MCF 10A (cell line): Measurements from ENCODE around the gene OR10H4. TPM values are rescaled to one million over a fixed set of nuclear protein-coding genes. Genes with fewer than 3 reads are reported as not detected.

Experiments used
- BruUV-seq: library from RNA; stranded (reverse); fragments of 400-500 nt; replicated peaks from 2 replicates; lab custom pipeline; 2021; lab: Mats Ljungman, UMichigan
- CTCF ChIA-PET: fragments of 300-600 bp; sonication (Branson Sonifier 250); formaldehyde crosslinking; extraction: SDS; loops from one replicate; lab custom pipeline; 2021; ENCODE audit warnings: antibody characterized with exemption, inconsistent platforms; lab: Yijun Ruan, JAX
- POLR2A ChIA-PET: fragments of 300-600, 350-650 bp; sonication (Branson Sonifier 250); formaldehyde crosslinking; extraction: SDS; loops from one replicate; lab custom pipeline; 2020; ENCODE audit warnings: antibody characterized with exemption, inconsistent platforms; lab: Yijun Ruan, JAX
- DNase-seq: peaks from one replicate; pipeline ENCODE4 v3.0.0-alpha.2; 2018; ENCODE audit not compliant: unreplicated experiment
- H3K27ac Mint-ChIP-seq: one replicate; pipeline ENCODE4 v1.8.0; 2022; ENCODE audit warnings: mild to moderate bottlenecking, low read depth, mixed read lengths; ENCODE audit not compliant: unreplicated experiment
- H3K27me3 Mint-ChIP-seq: one replicate; pipeline ENCODE4 v1.8.0; 2022; ENCODE audit warnings: mixed read lengths; ENCODE audit not compliant: insufficient read depth, unreplicated experiment
- H3K36me3 Mint-ChIP-seq: one replicate; pipeline ENCODE4 v1.8.0; 2022; ENCODE audit warnings: mild to moderate bottlenecking, moderate library complexity, mixed read lengths; ENCODE audit not compliant: insufficient read depth, unreplicated experiment
- H3K4me1 Mint-ChIP-seq: one replicate; pipeline ENCODE4 v1.8.0; 2022; ENCODE audit warnings: mixed read lengths; ENCODE audit not compliant: insufficient read depth, unreplicated experiment
- H3K4me3 Mint-ChIP-seq: one replicate; pipeline ENCODE4 v1.8.0; 2022; ENCODE audit warnings: mild to moderate bottlenecking, moderate library complexity, mixed read lengths; ENCODE audit not compliant: unreplicated experiment
- H3K9me3 Mint-ChIP-seq: one replicate; pipeline ENCODE4 v1.8.0; 2022; ENCODE audit warnings: mixed read lengths; ENCODE audit not compliant: unreplicated experiment
- intact Hi-C: fragments of 100-400 bp; cut with micrococcal nuclease; formaldehyde crosslinking; loops from 2 replicates; pipeline ENCODE4 v1.14.1; 2022
- total RNA-seq: library from RNA; stranded (reverse); gene quantifications from 2 replicates; pipeline ENCODE4 v1.2.3, GENCODE V29; 2022
- TF ChIP-seq, protein P1 (sequence below): fragments of 200-600 bp; IDR thresholded peaks from one replicate; pipeline ENCODE4 v1.8.0; 2022; ENCODE audit warnings: antibody characterized with exemption, mild to moderate bottlenecking; ENCODE audit not compliant: unreplicated experiment

The OR10H4 gene
- total RNA-seq, 1 experiment from 2014 or later, result not detected

DNA sequence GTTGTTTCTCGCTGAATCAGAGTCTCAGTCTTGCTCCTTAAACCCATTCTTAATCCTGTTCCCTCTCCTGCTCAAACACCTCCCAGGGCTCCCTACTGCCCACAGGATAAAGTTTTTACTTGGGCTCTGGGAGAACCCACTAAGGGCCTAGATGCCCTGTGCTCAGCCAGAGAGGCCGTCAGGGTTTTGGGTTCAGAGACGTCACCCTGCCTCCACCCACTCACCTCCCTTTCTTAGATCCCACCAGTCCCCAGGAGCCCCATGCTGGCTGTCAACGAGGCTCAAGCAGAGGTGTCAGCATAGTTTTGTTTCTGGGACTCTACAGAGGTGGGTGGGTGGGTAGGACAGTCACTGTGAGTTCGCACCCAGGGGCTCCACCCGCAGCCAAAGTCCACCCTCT lies 35.4 kb upstream of the OR10H4 start:
- Mint-ChIP-seq H3K9me3 (no peaks in the 10 kb centered on the region), H3K4me1 (no peaks in the 10 kb centered on the region), H3K4me3 (no peak overlapping the region), H3K27ac (no peak overlapping the region), H3K36me3 (peaks cover 8% of the 10 kb centered on the region), H3K27me3 (no peaks in the 10 kb centered on the region)
- DNase-seq, result no peak
- POLR2A ChIA-PET, result no interaction called here
- BruUV-seq, result no TSS peak
- TF ChIP-seq, protein P1, sequence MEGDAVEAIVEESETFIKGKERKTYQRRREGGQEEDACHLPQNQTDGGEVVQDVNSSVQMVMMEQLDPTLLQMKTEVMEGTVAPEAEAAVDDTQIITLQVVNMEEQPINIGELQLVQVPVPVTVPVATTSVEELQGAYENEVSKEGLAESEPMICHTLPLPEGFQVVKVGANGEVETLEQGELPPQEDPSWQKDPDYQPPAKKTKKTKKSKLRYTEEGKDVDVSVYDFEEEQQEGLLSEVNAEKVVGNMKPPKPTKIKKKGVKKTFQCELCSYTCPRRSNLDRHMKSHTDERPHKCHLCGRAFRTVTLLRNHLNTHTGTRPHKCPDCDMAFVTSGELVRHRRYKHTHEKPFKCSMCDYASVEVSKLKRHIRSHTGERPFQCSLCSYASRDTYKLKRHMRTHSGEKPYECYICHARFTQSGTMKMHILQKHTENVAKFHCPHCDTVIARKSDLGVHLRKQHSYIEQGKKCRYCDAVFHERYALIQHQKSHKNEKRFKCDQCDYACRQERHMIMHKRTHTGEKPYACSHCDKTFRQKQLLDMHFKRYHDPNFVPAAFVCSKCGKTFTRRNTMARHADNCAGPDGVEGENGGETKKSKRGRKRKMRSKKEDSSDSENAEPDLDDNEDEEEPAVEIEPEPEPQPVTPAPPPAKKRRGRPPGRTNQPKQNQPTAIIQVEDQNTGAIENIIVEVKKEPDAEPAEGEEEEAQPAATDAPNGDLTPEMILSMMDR, result no peak
- intact Hi-C loops, result no loop called here
- CTCF ChIA-PET, result interaction anchor here (0.6 to 0.7 kb wide), 2 partner anchors 398 to 447 kb away, joined by 3 to 4 read pairs; no protein-coding TSS in a partner anchor

GRCh38 chr19:15913830-15914229 lies 35.0 kb upstream of the OR10H4 start:
- Mint-ChIP-seq H3K4me3 (no peak overlapping the region), H3K27me3 (no peaks in the 10 kb centered on the region), H3K4me1 (no peaks in the 10 kb centered on the region), H3K9me3 (no peaks in the 10 kb centered on the region), H3K36me3 (peaks cover 8% of the 10 kb centered on the region), H3K27ac (no peak overlapping the region)
- POLR2A ChIA-PET, result no interaction called here
- TF ChIP-seq, protein P1, result no peak
- BruUV-seq, result no TSS peak
- intact Hi-C loops, result no loop called here
- DNase-seq, result no peak
- CTCF ChIA-PET, result interaction anchor here (0.7 kb wide), 1 partner anchor 448 kb away, joined by 4 read pairs; no protein-coding TSS in a partner anchor

DNA sequence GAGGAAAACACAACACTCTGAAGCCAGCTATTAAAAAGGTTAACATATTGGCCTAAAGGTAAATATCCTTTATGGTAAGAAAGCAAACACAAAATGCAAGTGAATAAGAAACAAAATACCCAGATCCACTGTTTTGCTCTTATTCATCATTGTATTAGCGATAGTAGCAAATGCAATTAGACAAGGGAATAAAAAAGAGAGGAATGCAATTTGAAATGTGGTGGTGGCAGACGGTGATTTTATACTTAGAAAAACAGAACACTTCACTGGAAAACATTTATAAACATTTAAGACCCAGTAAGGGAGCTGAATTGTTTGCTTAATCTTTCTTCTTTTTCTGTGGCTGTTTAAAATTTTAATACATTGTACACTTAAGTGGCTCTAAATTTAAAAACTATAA lies 33.7 kb upstream of the OR10H4 start:
- Mint-ChIP-seq H3K27ac (no peak overlapping the region), H3K27me3 (no peaks in the 10 kb centered on the region), H3K4me1 (no peaks in the 10 kb centered on the region), H3K9me3 (no peaks in the 10 kb centered on the region), H3K4me3 (no peak overlapping the region), H3K36me3 (peaks cover 8% of the 10 kb centered on the region)
- no peak for DNase-seq
- intact Hi-C loops, result no loop called here
- TF ChIP-seq, protein P1, result no peak
- BruUV-seq, result no TSS peak
- POLR2A ChIA-PET, result no interaction called here
- CTCF ChIA-PET, result interaction anchor here (0.7 kb wide), 1 partner anchor 24 kb away, joined by 3 read pairs; no protein-coding TSS in a partner anchor

DNA sequence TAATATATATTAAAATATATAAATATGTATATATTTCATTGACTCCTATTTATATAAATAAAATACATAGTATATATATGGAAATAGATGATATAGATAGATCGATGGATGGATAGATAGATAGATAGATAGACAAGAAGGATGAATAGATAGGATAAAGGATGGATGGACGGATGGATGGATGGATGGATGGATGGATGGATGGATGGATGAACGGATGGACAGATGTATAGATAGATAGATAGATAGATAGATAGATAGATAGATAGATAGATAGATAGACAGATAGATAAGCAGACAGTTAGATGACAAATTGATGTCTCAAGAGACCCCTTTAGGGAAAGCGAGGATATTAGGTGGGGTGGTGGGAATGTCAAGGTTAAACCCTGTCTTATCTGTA lies 29.6 kb upstream of the OR10H4 start:
- Mint-ChIP-seq H3K9me3 (no peaks in the 10 kb centered on the region), H3K36me3 (peaks cover 7% of the 10 kb centered on the region), H3K27me3 (no peaks in the 10 kb centered on the region), H3K4me1 (no peaks in the 10 kb centered on the region), H3K27ac (no peak overlapping the region), H3K4me3 (no peak overlapping the region)
- no TSS peak for BruUV-seq
- no peak for DNase-seq
- TF ChIP-seq, protein P1, result no peak
- ChIA-PET POLR2A (no interaction called here), CTCF (no interaction called here)
- intact Hi-C loops, result no loop called here
